Uterus (tissue), 4 donors: Measurements from ENCODE around the gene PARP6. TPM values are rescaled to one million over a fixed set of nuclear protein-coding genes. Genes with fewer than 3 reads are reported as not detected.

Source experiments
- DNase-seq, 2 donors: peaks; one replicate each; pipeline ENCODE4 v3.0.0-alpha.2; 2019 to 2020
- H3K27ac ChIP-seq, 2 donors: fragments of 200-600 bp; sonication (generic); 1 replicate in 1 of 2; 2 replicates in 1 of 2; pipeline ENCODE4 v1.5.1; 2016 to 2018
- H3K27me3 ChIP-seq, 2 donors: fragments of 200-600 bp; sonication (generic); one replicate each; pipeline ENCODE4 v1.5.1; 2018 to 2019; ENCODE audit warnings: control low read depth in 1 of 2
- H3K36me3 ChIP-seq, 2 donors: fragments of 200-600 bp; sonication (generic); one replicate each; pipeline ENCODE4 v1.5.1; 2019; ENCODE audit warnings: control low read depth in 1 of 2
- H3K4me1 ChIP-seq, 2 donors: fragments of 200-600 bp; sonication (generic); one replicate each; pipeline ENCODE4 v1.5.1; 2018 to 2019; ENCODE audit warnings: control low read depth in 1 of 2
- H3K4me3 ChIP-seq, 2 donors: fragments of 200-600 bp; sonication (generic); 1 replicate in 1 of 2; 2 replicates in 1 of 2; pipeline ENCODE4 v1.5.1; 2018 to 2019; ENCODE audit warnings: mild to moderate bottlenecking in 1 of 2
- H3K9me3 ChIP-seq, 2 donors: fragments of 200-600 bp; sonication (generic); one replicate each; pipeline ENCODE4 v1.5.1; 2019; ENCODE audit warnings: control low read depth in 1 of 2
- CTCF ChIP-seq, 4 experiments: fragments of 200-600 bp in 2 of 4; fragments of 450-650 bp in 2 of 4; sonication (generic) in 2 of 4; IDR thresholded peaks; one replicate each; pipeline ENCODE4 v1.5.1; 2016 to 2019; ENCODE audit warnings: antibody characterized with exemption in 4 of 4, mild to moderate bottlenecking in 2 of 4, moderate library complexity in 1 of 4
- POLR2A ChIP-seq, 2 donors: fragments of 450-650 bp; IDR thresholded peaks; one replicate each; pipeline ENCODE4 v1.6.1; 2016; ENCODE audit warnings: antibody characterized with exemption in 2 of 2, mild to moderate bottlenecking in 1 of 2, moderate library complexity in 1 of 2
- intact Hi-C: fragments of 100-400 bp; cut with DNase I; formaldehyde crosslinking; loops from one replicate; pipeline ENCODE4 v1.15.1; 2023; ENCODE audit warnings: low total_unique reads
- total RNA-seq, 4 donors: library from RNA; depleted of rRNA in 3 of 4; stranded (reverse); fragments of >200 nt in 3 of 4; gene quantifications; one replicate each; pipeline versions ENCODE4 v1.1.0 to v1.2.4, GENCODE V29; 2014 to 2023
- donor health status: DM: yes; HTN: yes; CAD: no.

PARP6 gene
- total RNA-seq, 4 donors from 2014 or later, result 32.1 to 111 (median 55.6) TPM

GRCh38 chr15:72315706-72316370 is 43.5 kb upstream of the PARP6 start:
- H3K27ac ChIP-seq, result no peak overlapping the region
- intact Hi-C loops, result no loop called here
- no peak for DNase-seq
- no peak overlapping the region for H3K4me3 ChIP-seq
- no peaks in the 10 kb centered on the region for H3K36me3 ChIP-seq
- peaks cover 0 to 6% of the 10 kb centered on the region in 2 donors for H3K4me1 ChIP-seq
- H3K27me3 ChIP-seq, result no peaks in the 10 kb centered on the region
- TF ChIP-seq POLR2A (IDR thresholded peaks at IDR 0.05) (no peak), CTCF (IDR thresholded peaks at IDR 0.05) (no peak)
- H3K9me3 ChIP-seq, result no peaks in the 10 kb centered on the region

- H3K4me3 ChIP-seq, result no peak overlapping the region
- no peaks in the 10 kb centered on the region for H3K27me3 ChIP-seq
- intact Hi-C loops, result no loop called here
- H3K9me3 ChIP-seq, result no peaks in the 10 kb centered on the region
- TF ChIP-seq POLR2A (IDR thresholded peaks at IDR 0.05) (no peak), CTCF (IDR thresholded peaks at IDR 0.05) (no peak)
- DNase-seq, result no peak
- H3K36me3 ChIP-seq, result no peaks in the 10 kb centered on the region
- no peak overlapping the region for H3K27ac ChIP-seq
- H3K4me1 ChIP-seq, result no peaks in the 10 kb centered on the region
These were observed 41.5 kb upstream of the PARP6 start for GRCh38 chr15:72313881-72314280.

GRCh38 chr15:72313448-72313840 is 41.1 kb upstream of the PARP6 start:
- Histone ChIP-seq H3K36me3 (no peaks in the 10 kb centered on the region), H3K27me3 (no peaks in the 10 kb centered on the region)
- DNase-seq, result no peak

GRCh38 chr15:72312605-72313447 is 40.5 kb upstream of the PARP6 start:
- DNase-seq, result peak; percentile 30 to 34
- H3K4me3 ChIP-seq, result no peak overlapping the region
- H3K36me3 ChIP-seq, result no peaks in the 10 kb centered on the region
- H3K27me3 ChIP-seq, result no peaks in the 10 kb centered on the region
- no peak overlapping the region for H3K27ac ChIP-seq
- no peak for TF ChIP-seq POLR2A (IDR thresholded peaks at IDR 0.05)
- peak; percentile 40 to 55 (median 48) for TF ChIP-seq CTCF (IDR thresholded peaks at IDR 0.05)
- no peaks in the 10 kb centered on the region for H3K4me1 ChIP-seq
- no peaks in the 10 kb centered on the region for H3K9me3 ChIP-seq
- intact Hi-C loops, result no loop called here

More at GRCh38 chr15:72313448-72313840, 41.1 kb upstream of the PARP6 start:
- Histone ChIP-seq H3K9me3 (no peaks in the 10 kb centered on the region), H3K4me3 (no peak overlapping the region), H3K27ac (no peak overlapping the region), H3K4me1 (no peaks in the 10 kb centered on the region)
- TF ChIP-seq CTCF (IDR thresholded peaks at IDR 0.05) (no peak), POLR2A (IDR thresholded peaks at IDR 0.05) (no peak)
- intact Hi-C loops, result no loop called here

- intact Hi-C loops, result no loop called here
- no peaks in the 10 kb centered on the region for H3K27me3 ChIP-seq
- no peak overlapping the region for H3K27ac ChIP-seq
- DNase-seq, result no peak
- H3K4me3 ChIP-seq, result no peak overlapping the region
- TF ChIP-seq CTCF (IDR thresholded peaks at IDR 0.05) (no peak), POLR2A (IDR thresholded peaks at IDR 0.05) (no peak)
- no peaks in the 10 kb centered on the region for H3K4me1 ChIP-seq
- no peaks in the 10 kb centered on the region for H3K9me3 ChIP-seq
- no peaks in the 10 kb centered on the region for H3K36me3 ChIP-seq
These were observed 34.7 kb upstream of the PARP6 start for GRCh38 chr15:72307026-72307425.
